Stimulated activated CD4-positive, alpha-beta T cell treated with anti-CD3 and anti-CD28 coated beads, Interleukin-1b, Interleukin-23, amount 100 ng/mL, for 24 hours (primary cell): ENCODE data around the gene HPCA.

Experiments used
- DNase-seq, 4 experiments: peaks; one replicate each; pipeline ENCODE4 v3.0.0-alpha.2; 2020; ENCODE audit warnings: low read depth in 4 of 4, low spot score in 1 of 4

The HPCA gene

GRCh38 chr1:32871364-32872191 is 14.7 kb upstream of the HPCA start:
- DNase-seq, result no peak

- DNase-seq, result no peak
Measured at GRCh38 chr1:32872192-32872460, 14.2 kb upstream of the HPCA start.

- DNase-seq, result no peak
Measured at GRCh38 chr1:32873484-32873883, 12.8 kb upstream of the HPCA start.

- DNase-seq, result no peak
Measured at GRCh38 chr1:32874860-32875752, 11.2 kb upstream of the HPCA start.

- DNase-seq, result peak in 1 of 4 experiments; percentile 40
Measured at GRCh38 chr1:32876341-32877210, 9.7 kb upstream of the HPCA start.

GRCh38 chr1:32877211-32878110 is 8.8 kb upstream of the HPCA start:
- DNase-seq, result no peak

GRCh38 chr1:32878183-32878582 is 8.1 kb upstream of the HPCA start:
- DNase-seq, result no peak

- no peak for DNase-seq
Measured at GRCh38 chr1:32878637-32879041, 7.7 kb upstream of the HPCA start.

GRCh38 chr1:32881291-32881690 is 5.0 kb upstream of the HPCA start:
- DNase-seq, result no peak

GRCh38 chr1:32881871-32882850 is 4.1 kb upstream of the HPCA start:
- no peak for DNase-seq

- DNase-seq, result no peak
Measured at GRCh38 chr1:32883338-32884031, 2.8 kb upstream of the HPCA start.

- no peak for DNase-seq
Measured at GRCh38 chr1:32884032-32884372, 2.3 kb upstream of the HPCA start.

- no peak for DNase-seq
Measured at GRCh38 chr1:32884726-32885125, 1.6 kb upstream of the HPCA start.

- no peak for DNase-seq
Measured at GRCh38 chr1:32885676-32886003, 651 bp upstream of the HPCA start.

GRCh38 chr1:32886828-32887414 is 630 bp downstream of the HPCA start:
- no peak for DNase-seq

GRCh38 chr1:32887623-32888022 is 1.3 kb downstream of the HPCA start:
- DNase-seq, result no peak

GRCh38 chr1:32888134-32888533 is 1.8 kb downstream of the HPCA start:
- no peak for DNase-seq

GRCh38 chr1:32888677-32889420 is 2.6 kb downstream of the HPCA start:
- DNase-seq, result no peak
